IPS-20b (cell line): ENCODE data around the gene SKIC2.
"Not testable (repeated sequence)": the region's sequence is repeated elsewhere in the genome, so short reads cannot be mapped to it uniquely, and the experiment has no call there.

Experiments used
- H3K27ac ChIP-seq: one replicate; pipeline ENCODE4 v1.5.1; 2013; ENCODE audit warnings: low read length
- H3K27me3 ChIP-seq: 2 replicates; pipeline ENCODE4 v1.6.1; 2013; ENCODE audit warnings: mild to moderate bottlenecking, low read length, inconsistent platforms; ENCODE audit not compliant: insufficient read depth
- H3K36me3 ChIP-seq: 2 replicates; pipeline ENCODE4 v1.6.1; 2013; ENCODE audit warnings: low read depth, mild to moderate bottlenecking, inconsistent platforms, low read length, moderate library complexity; ENCODE audit not compliant: insufficient read depth
- H3K4me1 ChIP-seq: 2 replicates; pipeline ENCODE4 v1.6.1; 2013; ENCODE audit warnings: mild to moderate bottlenecking, control low read depth, inconsistent platforms, low read length, moderate library complexity; ENCODE audit not compliant: insufficient read depth
- H3K4me3 ChIP-seq: 2 replicates; pipeline ENCODE4 v1.5.1; 2013; ENCODE audit warnings: mild to moderate bottlenecking, low read length, inconsistent platforms
- H3K9ac ChIP-seq: 2 replicates; pipeline ENCODE4 v1.6.1; 2013; ENCODE audit warnings: low read depth, mild to moderate bottlenecking, inconsistent platforms, low read length, moderate library complexity
- H3K9me3 ChIP-seq: 2 replicates; pipeline ENCODE4 v1.6.1; 2013; ENCODE audit warnings: mild to moderate bottlenecking, low read depth, low read length, inconsistent platforms; ENCODE audit not compliant: insufficient read depth

The SKIC2 gene

GRCh38 chr6:31927863-31928671, 30.9 kb upstream of the SKIC2 start:
- no peak overlapping the region for H3K27ac ChIP-seq

GRCh38 chr6:31928672-31928939, 30.4 kb upstream of the SKIC2 start:
- Histone ChIP-seq H3K9me3 (no peaks in the 10 kb centered on the region), H3K4me3 (no peak overlapping the region), H3K36me3 (no peaks in the 10 kb centered on the region), H3K9ac (no peak overlapping the region), H3K27me3 (no peaks in the 10 kb centered on the region), H3K4me1 (no peaks in the 10 kb centered on the region), H3K27ac (no peak overlapping the region)

More at GRCh38 chr6:31927863-31928671, 30.9 kb upstream of the SKIC2 start:
- Histone ChIP-seq H3K9ac (no peak overlapping the region), H3K27me3 (no peaks in the 10 kb centered on the region), H3K4me3 (no peak overlapping the region), H3K36me3 (no peaks in the 10 kb centered on the region), H3K9me3 (no peaks in the 10 kb centered on the region), H3K4me1 (no peaks in the 10 kb centered on the region)

- Histone ChIP-seq H3K9ac (no peak overlapping the region), H3K27me3 (no peaks in the 10 kb centered on the region), H3K4me1 (no peaks in the 10 kb centered on the region), H3K27ac (no peak overlapping the region), H3K36me3 (no peaks in the 10 kb centered on the region), H3K9me3 (no peaks in the 10 kb centered on the region), H3K4me3 (no peak overlapping the region)
These were observed 28.0 kb upstream of the SKIC2 start for GRCh38 chr6:31930962-31931361.

- H3K9ac ChIP-seq, H3K36me3 ChIP-seq, H3K4me3 ChIP-seq, H3K4me1 ChIP-seq, H3K27me3 ChIP-seq, H3K9me3 ChIP-seq, H3K27ac ChIP-seq: not testable (repeated sequence)
These were observed 26.8 kb upstream of the SKIC2 start for GRCh38 chr6:31932137-31932536.

GRCh38 chr6:31933537-31933936, 25.4 kb upstream of the SKIC2 start:
- no peak overlapping the region for H3K27ac ChIP-seq
- no peaks in the 10 kb centered on the region for H3K4me1 ChIP-seq
- no peak overlapping the region for H3K9ac ChIP-seq
- H3K9me3 ChIP-seq: no peaks in the 10 kb centered on the region
- no peaks in the 10 kb centered on the region for H3K36me3 ChIP-seq
- H3K27me3 ChIP-seq: no peaks in the 10 kb centered on the region
- H3K4me3 ChIP-seq: no peak overlapping the region

- H3K4me3 ChIP-seq: no peak overlapping the region
- no peaks in the 10 kb centered on the region for H3K27me3 ChIP-seq
- no peaks in the 10 kb centered on the region for H3K9me3 ChIP-seq
- H3K4me1 ChIP-seq: no peaks in the 10 kb centered on the region
- no peak overlapping the region for H3K27ac ChIP-seq
- H3K36me3 ChIP-seq: no peaks in the 10 kb centered on the region
- no peak overlapping the region for H3K9ac ChIP-seq
These were observed 24.0 kb upstream of the SKIC2 start for GRCh38 chr6:31935021-31935420.

- no peaks in the 10 kb centered on the region for H3K27me3 ChIP-seq
- H3K4me1 ChIP-seq: no peaks in the 10 kb centered on the region
- no peak overlapping the region for H3K9ac ChIP-seq
- H3K9me3 ChIP-seq: no peaks in the 10 kb centered on the region
- H3K36me3 ChIP-seq: no peaks in the 10 kb centered on the region
- H3K4me3 ChIP-seq: no peak overlapping the region
- no peak overlapping the region for H3K27ac ChIP-seq
These were observed 23.2 kb upstream of the SKIC2 start for GRCh38 chr6:31935823-31936222.

GRCh38 chr6:31940256-31940664, 18.7 kb upstream of the SKIC2 start:
- Histone ChIP-seq H3K27ac (no peak overlapping the region), H3K9me3 (no peaks in the 10 kb centered on the region), H3K9ac (no peak overlapping the region), H3K27me3 (peaks cover 18% of the 10 kb centered on the region), H3K36me3 (no peaks in the 10 kb centered on the region), H3K4me1 (no peaks in the 10 kb centered on the region), H3K4me3 (no peak overlapping the region)

- H3K27me3 ChIP-seq: peaks cover 42% of the 10 kb centered on the region
- no peaks in the 10 kb centered on the region for H3K36me3 ChIP-seq
- H3K4me1 ChIP-seq: no peaks in the 10 kb centered on the region
These were observed 15.2 kb upstream of the SKIC2 start for GRCh38 chr6:31943742-31944141.

GRCh38 chr6:31945154-31945506, 13.8 kb upstream of the SKIC2 start:
- H3K4me3 ChIP-seq: no peak overlapping the region
- no peak overlapping the region for H3K27ac ChIP-seq
- H3K27me3 ChIP-seq: peaks cover 42% of the 10 kb centered on the region
- no peaks in the 10 kb centered on the region for H3K9me3 ChIP-seq
- no peak overlapping the region for H3K9ac ChIP-seq
- no peaks in the 10 kb centered on the region for H3K4me1 ChIP-seq
- H3K36me3 ChIP-seq: no peaks in the 10 kb centered on the region

More at GRCh38 chr6:31943742-31944141, 15.2 kb upstream of the SKIC2 start:
- H3K9ac ChIP-seq: no peak overlapping the region
- no peaks in the 10 kb centered on the region for H3K9me3 ChIP-seq
- no peak overlapping the region for H3K4me3 ChIP-seq
- H3K27ac ChIP-seq: no peak overlapping the region

GRCh38 chr6:31945507-31946369, 13.2 kb upstream of the SKIC2 start, which contains the start of gene CFB:
Gene CFB (plus strand): TSS chr6:31946095. CDS start chr6:31946222, 127 bp downstream.
- Histone ChIP-seq H3K36me3 (peaks cover under 1% of the 10 kb centered on the region; the same call in 1 of the 2 replicates), H3K27ac (no peak within 1 kb of the TSS), H3K9me3 (no peaks in the 10 kb centered on the region), H3K4me3 (no peak within 1 kb of the TSS), H3K4me1 (no peaks in the 10 kb centered on the region), H3K27me3 (peaks cover 42% of the 10 kb centered on the region), H3K9ac (no peak within 1 kb of the TSS)

- H3K27me3 ChIP-seq: peaks cover 42% of the 10 kb centered on the region
- no peak overlapping the region for H3K9ac ChIP-seq
- no peaks in the 10 kb centered on the region for H3K4me1 ChIP-seq
- no peak overlapping the region for H3K4me3 ChIP-seq
- H3K36me3 ChIP-seq: peaks cover 8% of the 10 kb centered on the region
- H3K9me3 ChIP-seq: no peaks in the 10 kb centered on the region
- no peak overlapping the region for H3K27ac ChIP-seq
These were observed 12.5 kb upstream of the SKIC2 start for GRCh38 chr6:31946370-31946885.
